ENCODE results near the gene AATK. TPM values are rescaled to one million over a fixed set of nuclear protein-coding genes. Genes with fewer than 3 reads are reported as not detected.
"Not testable (repeated sequence)": the region's sequence is repeated elsewhere in the genome, so short reads cannot be mapped to it uniquely, and the experiment has no call there.

AATK gene
- total RNA-seq, 1 donor from 2014 or later: 0.67 TPM

- H3K9me3 Mint-ChIP-seq (ENCODE audit: low read depth): no peaks in the 10 kb centered on the region
- H3K36me3 Mint-ChIP-seq (ENCODE audit: low read depth): no peaks in the 10 kb centered on the region
- H3K4me1 Mint-ChIP-seq (ENCODE audit: low read depth): peaks cover 2% of the 10 kb centered on the region
- H3K4me3 Mint-ChIP-seq (ENCODE audit: unreplicated experiment): no peak overlapping the region
- H3K27me3 Mint-ChIP-seq (ENCODE audit: low read depth): peaks cover 2% of the 10 kb centered on the region
- no peak for DNase-seq (ENCODE audit: low spot score)
- no peak overlapping the region for H3K27ac Mint-ChIP-seq (ENCODE audit: unreplicated experiment)
- no peak for TF ChIP-seq CTCF (IDR thresholded peaks at IDR 0.05)
Observed at GRCh38 chr17:81156866-81157805, 8.9 kb downstream of the AATK start.

GRCh38 chr17:81154961-81155360 lies 11.1 kb downstream of the AATK start:
- peaks cover 2% of the 10 kb centered on the region for H3K4me1 Mint-ChIP-seq (ENCODE audit: low read depth)
- H3K27ac Mint-ChIP-seq (ENCODE audit: unreplicated experiment): no peak overlapping the region
- H3K9me3 Mint-ChIP-seq (ENCODE audit: low read depth): no peaks in the 10 kb centered on the region
- TF ChIP-seq CTCF (IDR thresholded peaks at IDR 0.05): no peak
- no peak overlapping the region for H3K4me3 Mint-ChIP-seq (ENCODE audit: unreplicated experiment)
- H3K27me3 Mint-ChIP-seq (ENCODE audit: low read depth): peaks cover 7% of the 10 kb centered on the region
- no peaks in the 10 kb centered on the region for H3K36me3 Mint-ChIP-seq (ENCODE audit: low read depth)
- no peak for DNase-seq (ENCODE audit: low spot score)

GRCh38 chr17:81154016-81154415 lies 12.0 kb downstream of the AATK start:
- not testable (repeated sequence) for H3K4me1 Mint-ChIP-seq (ENCODE audit: low read depth); H3K4me3 Mint-ChIP-seq (ENCODE audit: unreplicated experiment); H3K27me3 Mint-ChIP-seq (ENCODE audit: low read depth); DNase-seq (ENCODE audit: low spot score); H3K9me3 Mint-ChIP-seq (ENCODE audit: low read depth); H3K36me3 Mint-ChIP-seq (ENCODE audit: low read depth); H3K27ac Mint-ChIP-seq (ENCODE audit: unreplicated experiment)

GRCh38 chr17:81153340-81153803 lies 12.6 kb downstream of the AATK start:
- DNase-seq (ENCODE audit: low spot score): no peak
- Mint-ChIP-seq H3K36me3 (ENCODE audit: low read depth) (no peaks in the 10 kb centered on the region), H3K4me1 (ENCODE audit: low read depth) (peaks cover 2% of the 10 kb centered on the region), H3K9me3 (ENCODE audit: low read depth) (no peaks in the 10 kb centered on the region), H3K27ac (ENCODE audit: unreplicated experiment) (peak overlapping the region; percentile 13), H3K4me3 (ENCODE audit: unreplicated experiment) (no peak overlapping the region), H3K27me3 (ENCODE audit: low read depth) (peaks cover 7% of the 10 kb centered on the region)
- TF ChIP-seq CTCF (IDR thresholded peaks at IDR 0.05): no peak

GRCh38 chr17:81152288-81152828 lies 13.7 kb downstream of the AATK start:
- Mint-ChIP-seq H3K36me3 (ENCODE audit: low read depth) (no peaks in the 10 kb centered on the region), H3K4me3 (ENCODE audit: unreplicated experiment) (no peak overlapping the region), H3K4me1 (ENCODE audit: low read depth) (peaks cover 2% of the 10 kb centered on the region), H3K27ac (ENCODE audit: unreplicated experiment) (no peak overlapping the region), H3K27me3 (ENCODE audit: low read depth) (peaks cover 7% of the 10 kb centered on the region), H3K9me3 (ENCODE audit: low read depth) (no peaks in the 10 kb centered on the region)
- DNase-seq (ENCODE audit: low spot score): no peak
- TF ChIP-seq CTCF (IDR thresholded peaks at IDR 0.05): no peak
